IPS-NIHi7 (cell line): Measurements from ENCODE around the gene RRP12.

Source experiments
- DNase-seq: peaks from one replicate; pipeline ENCODE4 v3.0.0; 2012; ENCODE audit warnings: mixed read lengths; ENCODE audit errors: extremely low spot score

RRP12 gene

DNA sequence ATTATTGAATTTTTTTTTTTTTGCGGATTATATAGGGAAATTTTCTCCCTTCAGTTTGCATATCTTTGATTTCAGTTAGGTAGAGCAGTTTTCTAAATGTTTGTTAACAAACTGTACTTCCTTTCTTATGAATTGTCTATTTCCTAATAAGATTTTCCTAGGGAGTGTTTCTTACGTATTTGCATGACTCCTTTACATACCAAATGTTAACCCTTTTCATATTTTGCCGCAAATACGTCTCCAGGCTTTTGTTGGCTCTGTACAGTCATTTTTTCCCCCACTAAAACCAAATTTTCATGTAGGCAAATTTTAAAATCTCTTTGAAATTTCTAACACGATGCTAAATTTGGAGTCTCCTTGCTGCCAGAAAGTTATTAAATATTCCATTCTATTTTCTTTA lies 64.7 kb downstream of the RRP12 start:
- DNase-seq: no peak

DNA sequence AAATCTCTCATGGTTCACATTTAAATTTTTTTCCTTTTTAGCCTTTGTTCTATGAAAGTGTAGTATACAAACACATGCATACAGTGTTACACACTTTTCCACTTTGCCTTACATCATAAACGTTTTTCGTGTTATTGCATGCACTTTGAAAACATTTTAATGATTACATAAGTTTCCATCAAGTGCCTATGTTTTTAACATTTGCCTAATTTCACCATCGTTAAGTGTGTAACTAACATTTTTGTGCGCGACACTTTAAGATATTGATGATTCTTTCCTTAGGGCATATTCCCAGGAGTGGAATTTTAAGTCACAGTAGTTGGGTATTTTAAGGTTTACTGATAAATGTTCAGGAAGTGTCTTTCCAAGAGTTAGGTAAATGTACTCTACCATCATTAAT lies 65.1 kb downstream of the RRP12 start:
- DNase-seq: no peak

DNA sequence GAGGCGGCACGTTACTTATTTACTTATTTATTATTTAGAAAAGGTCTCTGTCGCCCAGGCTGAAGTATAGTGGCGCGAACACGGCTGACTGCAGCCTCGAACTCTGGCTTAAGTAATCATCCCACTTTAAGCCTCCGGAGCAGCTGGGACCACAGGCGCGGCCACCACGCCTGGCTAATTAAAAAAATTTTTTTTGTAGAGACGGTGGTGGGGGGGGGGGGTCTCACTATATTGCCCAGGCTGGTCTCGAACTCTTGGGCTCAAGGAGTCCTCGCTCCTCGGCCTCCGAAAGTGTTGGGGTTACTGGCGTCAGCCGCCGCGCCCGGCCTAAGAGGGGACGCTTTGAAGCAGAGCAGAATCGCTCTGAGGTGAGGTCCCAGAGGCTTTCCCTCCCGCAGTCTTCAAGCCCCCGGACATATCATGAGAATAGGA lies 65.9 kb downstream of the RRP12 start:
- no peak for DNase-seq

DNA sequence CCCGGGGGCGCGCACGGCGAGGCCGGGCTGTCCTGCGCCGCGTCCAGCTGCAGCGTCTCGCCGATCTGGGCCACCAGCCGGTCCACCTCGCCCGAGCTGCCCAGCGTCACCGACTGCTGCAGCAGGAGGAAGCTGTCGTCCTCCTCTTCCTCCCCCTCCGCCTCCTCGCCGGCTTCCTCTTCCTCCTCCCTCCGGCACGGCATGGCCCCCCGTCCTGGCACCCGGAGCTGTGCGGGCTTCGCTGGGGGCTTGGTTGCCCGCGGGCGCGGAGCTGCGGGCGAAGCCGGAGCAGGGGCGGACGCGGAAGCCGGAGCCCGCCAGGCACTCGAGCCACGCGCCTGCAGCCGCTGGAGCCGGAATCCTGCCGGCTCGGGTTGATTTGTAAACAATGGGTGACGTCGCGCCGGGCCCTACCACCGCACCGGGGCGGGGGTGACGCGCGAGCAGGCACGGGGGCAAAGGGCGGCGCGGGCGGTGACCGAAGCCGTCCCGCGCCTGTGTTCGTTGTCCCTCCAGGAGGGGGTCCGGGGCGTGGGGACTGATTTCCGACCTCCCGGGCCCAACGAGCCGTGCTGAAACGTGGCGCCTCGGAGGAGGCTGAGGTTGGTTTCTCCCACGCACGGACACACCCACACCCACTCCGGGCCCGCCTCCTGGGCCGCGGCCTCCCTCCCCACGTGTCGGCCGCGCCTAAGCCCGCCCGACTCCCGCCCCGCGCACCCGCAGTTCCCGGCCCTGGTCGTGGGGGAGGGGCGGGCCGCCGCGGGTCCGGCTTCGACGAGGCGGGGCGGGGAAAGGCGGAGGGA lies 66.6 kb downstream of the RRP12 start, which contains the start of gene FRAT2:
FRAT2 (minus strand) TSS at position 360 of the 806 bp plus-strand sequence; CDS start at position 203, 157 bp downstream.
- DNase-seq: peak; percentile 83

DNA sequence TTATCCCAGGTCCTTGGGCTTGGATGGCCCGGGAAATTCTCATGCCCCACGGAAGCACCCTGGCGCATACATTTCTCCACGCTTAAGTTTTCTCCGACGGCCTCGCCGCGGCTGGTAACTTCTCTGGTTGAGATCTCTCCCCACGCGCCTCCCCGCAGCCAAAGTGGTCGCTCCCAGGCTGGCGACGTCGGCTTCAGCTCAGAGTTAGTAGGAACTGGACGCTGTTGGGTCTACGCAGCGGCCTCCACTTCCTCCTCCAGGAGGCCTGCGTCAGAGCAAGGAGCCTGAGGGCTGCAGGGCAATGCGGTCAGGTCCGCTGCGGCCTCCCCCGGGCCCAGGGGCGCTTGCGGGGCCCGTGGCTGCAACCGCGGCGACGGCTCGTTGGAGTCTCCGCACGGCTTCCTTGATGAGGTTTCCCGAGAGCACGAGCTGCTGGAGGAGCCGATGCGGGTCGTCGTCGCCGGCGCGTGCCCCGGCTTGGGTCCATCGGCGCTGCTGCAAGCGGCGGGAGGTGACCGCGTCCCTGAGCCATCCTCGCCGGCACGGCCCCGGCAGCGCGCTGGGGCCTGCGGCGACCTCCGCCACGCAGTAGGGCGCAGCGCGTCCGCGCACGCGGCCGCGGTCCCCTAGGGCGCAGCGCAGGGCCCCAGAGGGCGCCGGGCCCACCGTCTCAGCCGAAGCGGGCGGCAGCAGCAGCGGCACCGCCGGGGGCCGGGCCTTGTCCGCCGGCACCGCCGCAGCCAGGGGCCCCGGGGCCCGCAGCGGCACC lies 67.4 kb downstream of the RRP12 start:
- no peak for DNase-seq

DNA sequence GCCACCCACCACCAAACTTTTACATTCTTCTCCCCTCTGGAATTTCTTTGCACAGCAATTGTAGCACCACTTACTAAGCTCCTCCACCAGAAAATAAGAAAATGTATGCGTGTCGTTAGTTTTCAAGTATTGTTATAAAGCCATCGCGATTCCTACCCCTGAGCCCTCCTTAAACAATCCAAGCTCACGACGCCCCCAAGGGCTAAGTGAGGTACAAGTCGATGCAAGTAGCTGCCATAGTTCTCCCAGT lies 67.9 kb downstream of the RRP12 start:
- DNase-seq: no peak

DNA sequence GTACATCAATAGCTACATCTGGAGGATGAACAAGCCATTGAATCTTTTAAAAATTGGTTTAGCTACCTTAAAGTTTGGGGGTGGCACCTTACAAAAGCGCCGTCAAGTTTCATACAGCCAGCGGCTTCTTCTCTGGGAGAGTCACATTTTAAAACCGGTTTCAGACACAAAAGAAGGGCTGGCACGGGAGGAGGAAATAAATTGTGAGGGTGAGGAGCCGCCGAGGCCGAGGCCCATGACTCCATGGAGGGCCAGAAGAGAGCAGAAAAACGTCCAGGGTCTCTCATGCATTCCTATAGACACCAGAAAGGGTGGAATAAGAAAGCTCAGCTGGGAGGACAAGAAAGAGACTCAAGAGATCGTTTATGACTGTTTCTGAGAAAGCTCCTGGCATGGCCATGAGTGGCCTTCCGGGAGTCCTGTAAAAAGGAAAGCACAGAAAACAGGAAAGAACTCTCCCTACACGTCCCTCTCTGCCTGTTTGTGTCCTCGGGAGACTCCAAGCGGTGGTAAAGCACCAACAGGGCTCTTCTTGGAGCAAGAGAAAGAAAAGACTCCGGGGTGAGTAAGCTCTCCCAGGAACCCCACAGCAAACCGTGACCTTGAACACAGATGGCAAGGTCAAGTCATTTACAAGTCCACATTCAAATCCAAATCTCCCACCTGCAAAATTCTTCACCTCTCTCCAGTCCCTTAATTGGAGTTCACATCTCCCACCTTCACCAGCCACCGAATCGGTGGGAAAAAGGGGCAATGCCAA lies 68.4 kb downstream of the RRP12 start:
- DNase-seq: peak; percentile 46

DNA sequence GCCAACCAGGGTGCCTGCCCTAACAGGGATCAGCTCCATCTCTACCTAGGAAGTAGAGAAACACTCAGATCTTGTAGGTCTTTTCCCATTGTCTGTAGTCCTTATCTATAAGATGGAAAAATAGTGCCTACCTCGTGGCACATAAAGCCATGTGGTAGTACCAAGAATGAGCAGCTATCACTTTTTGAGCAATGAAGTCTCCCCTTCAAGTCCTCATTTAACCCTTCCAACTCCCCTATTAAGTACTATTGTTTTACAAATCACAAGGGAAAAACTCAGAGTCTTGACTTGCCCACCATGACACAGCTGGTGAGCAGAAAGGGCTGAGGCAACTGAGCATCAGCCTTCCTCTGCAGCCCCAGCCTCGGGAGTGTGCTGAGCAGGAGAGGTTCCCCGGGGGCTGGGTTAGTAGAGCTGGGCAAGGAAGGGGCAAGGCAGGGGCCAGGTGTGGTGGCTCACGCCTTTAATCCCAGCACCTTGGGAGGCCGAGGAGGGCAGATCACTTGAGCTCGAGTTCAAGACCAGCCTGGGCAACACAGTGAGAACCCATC lies 69.9 kb downstream of the RRP12 start:
- DNase-seq: no peak

DNA sequence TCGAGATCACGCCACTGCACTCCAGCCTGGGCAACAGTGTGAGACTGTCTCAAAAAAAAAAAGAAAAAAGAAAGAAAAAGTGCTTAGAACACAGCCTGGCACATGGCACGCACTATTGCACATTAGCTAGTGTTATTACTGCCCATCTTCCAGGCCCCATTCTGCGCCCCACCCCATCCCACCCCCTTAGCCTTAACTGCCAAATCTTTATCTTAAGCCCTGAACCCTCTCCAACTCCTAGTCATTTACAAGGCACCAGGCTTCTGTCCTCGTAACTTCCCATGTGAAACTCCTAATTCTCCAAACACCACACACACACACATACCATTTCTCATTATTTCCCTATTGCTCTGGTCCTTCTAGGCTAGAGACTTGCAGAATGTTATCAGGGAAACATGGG lies 71.4 kb downstream of the RRP12 start:
- no peak for DNase-seq

DNA sequence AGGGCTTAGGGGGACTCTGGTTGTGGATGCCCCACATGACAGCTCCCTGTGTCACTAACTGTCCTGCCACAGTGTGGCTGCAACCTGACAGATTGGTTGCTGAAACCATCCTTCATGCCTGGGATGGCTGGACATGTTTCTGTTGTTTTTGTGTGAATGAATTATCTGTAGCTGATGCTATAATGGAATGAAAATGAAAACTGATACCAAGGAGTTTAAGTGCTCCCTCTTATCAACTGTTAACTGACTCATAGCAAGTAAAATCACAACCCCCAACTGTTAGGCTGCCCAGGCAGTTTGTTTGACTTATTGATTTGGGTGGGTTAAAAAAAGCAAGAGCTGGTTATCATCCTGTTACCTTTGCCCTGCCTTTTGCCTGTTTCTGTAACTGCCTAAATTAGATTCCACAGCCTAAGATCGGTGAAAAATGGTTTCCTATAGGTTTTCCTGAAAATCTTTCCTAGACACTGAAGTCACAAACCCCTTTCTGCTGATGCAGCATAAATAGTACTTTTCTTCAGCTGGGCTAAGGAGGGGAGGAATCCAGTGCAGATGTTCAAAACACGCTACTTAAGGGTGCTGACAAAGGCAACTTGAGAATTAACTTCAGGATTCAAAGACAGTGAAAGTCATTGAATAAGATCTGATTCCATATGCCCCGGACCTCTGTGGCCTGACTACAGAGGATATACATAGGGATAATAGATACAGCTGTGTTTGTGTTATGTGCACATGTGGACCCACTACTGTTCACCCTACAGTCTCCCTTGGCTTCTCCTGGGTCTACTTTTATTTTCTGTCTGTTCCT lies 72.3 kb downstream of the RRP12 start:
- DNase-seq: no peak

DNA sequence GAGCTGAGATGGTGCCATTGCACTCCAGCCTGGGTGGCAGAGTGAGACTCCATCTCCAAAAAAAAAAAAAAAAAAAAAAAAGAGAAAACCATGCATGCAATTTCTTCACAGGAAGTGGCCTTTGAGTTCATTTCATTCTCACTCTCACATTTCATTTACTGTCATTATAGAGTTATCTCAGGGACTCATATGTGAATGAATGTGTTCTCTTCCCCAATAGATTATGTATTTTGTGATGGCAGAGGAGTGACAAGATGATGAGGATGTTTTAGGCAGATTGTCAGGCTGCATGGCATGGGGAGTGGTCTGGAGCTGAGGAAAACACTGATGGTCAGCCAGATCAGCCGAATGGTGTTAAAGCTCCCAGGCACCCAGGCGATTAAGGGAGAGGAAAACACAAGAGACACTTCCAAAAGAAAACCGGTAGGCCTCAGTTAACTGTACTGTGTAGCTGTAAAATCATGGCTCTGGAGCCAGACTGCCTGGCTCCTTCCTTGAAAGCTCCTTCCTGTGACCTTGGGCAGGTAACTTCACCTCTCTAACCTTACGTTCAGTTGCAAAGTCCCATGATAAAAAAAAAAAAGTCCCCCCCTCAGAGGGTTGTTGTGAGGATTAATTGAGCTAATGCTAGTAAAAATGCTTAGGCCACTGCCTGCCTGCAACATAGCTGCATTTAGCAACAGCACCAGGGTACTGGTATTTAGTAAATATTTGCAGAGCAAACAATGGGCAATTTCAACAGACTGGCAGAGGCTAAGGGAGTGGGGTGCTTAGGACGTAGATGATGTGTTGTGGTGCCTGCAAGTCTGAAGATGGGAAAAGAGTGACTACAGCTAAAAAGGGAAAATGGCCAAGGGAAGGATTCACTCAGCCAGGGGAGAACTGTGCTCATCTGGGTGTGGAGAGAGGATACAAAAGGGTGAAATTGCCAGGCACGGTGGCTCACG lies 73.5 kb downstream of the RRP12 start:
- DNase-seq: no peak

DNA sequence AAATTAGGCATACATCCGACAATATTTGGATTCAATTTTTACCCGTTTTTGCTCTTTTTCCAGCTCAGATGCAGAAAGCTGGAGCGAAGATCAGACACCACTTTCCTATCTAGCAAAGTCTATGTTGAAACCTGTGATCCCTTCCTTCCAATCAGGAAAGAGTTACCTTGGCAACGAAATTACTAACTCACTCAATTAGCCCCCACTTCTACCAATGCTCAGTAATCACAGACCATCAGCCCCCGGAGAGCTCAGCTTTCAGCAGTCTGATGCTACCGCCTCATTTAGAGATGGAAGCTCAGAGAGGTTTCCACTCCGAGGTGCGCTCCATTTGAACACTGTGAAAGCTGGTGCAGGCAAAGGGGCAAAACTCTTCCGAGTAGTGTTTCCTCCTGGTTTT lies 75.4 kb downstream of the RRP12 start:
- no peak for DNase-seq

DNA sequence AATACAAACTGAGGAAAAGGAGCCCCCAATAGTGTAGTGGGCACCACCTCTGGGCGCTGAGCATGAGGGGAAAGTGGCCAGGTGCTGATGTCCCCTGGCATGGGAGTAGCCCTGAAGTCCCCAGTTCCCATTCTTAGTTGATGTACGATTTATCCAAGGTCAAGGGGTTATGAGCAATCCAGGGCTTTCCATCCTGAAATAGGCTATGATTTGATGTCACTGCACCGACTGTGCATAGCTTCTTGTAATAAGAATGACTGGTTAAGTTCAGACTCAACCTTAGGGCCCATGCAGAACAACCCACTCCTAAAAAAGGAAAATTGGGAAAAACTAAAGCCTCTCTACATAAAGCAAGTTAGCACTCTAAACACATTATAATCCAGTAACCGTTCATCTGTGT lies 77.6 kb downstream of the RRP12 start:
- DNase-seq: no peak

DNA sequence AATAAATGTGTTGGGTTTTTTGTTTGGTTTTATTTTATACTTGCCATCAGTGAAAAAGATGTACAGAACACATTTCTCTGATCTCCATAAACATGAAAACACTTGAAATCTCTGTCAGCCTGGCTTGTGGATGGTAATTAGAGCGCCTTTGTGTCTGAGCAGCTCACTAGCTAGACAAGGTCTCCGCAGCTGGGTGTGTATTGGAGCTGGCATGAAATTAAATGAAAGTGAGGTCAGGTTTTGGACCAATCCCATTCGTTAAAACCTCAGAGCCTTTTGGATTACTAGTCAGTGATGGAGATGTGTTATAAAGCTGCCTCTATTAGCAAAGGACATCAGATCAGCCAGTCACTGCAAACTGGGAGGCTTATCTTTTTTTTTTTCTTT lies 79.3 kb downstream of the RRP12 start:
- no peak for DNase-seq

DNA sequence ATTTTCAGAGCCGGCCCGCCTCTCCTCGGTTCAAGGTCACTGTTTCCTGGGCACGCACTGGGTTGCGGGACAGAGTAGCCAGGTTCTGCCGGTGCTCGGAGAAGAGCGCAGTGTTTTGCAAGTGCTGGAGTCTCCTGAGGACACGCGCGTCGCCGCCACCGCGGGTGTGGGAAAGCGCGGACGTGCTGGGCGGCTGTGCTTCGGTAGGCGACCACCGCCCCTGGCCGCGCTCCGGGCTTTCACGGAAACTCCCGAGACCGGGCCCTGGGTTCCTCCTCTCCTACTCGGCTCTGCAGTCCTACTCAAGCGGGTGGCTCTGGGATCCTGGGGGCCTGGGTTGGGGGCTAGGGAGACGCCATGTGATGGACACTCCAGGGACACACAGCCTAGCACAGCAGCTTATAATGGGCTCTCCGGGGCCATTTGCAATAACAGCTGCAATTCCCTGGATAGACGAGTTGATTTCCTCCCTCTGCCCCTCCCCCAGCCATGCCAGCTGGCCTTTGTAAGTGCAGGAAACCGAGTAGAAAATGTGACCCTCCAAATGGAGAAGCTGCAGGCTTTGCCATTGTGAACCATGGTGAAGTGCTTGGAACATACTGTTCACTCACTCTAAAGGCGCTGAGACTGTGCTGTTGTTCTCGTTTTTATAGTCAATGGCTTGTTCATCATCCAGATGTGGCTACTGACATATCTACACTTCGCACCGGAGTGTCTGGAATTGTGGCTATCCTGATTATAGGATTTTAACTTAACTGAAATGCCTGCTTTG lies 79.9 kb downstream of the RRP12 start:
- DNase-seq: no peak

DNA sequence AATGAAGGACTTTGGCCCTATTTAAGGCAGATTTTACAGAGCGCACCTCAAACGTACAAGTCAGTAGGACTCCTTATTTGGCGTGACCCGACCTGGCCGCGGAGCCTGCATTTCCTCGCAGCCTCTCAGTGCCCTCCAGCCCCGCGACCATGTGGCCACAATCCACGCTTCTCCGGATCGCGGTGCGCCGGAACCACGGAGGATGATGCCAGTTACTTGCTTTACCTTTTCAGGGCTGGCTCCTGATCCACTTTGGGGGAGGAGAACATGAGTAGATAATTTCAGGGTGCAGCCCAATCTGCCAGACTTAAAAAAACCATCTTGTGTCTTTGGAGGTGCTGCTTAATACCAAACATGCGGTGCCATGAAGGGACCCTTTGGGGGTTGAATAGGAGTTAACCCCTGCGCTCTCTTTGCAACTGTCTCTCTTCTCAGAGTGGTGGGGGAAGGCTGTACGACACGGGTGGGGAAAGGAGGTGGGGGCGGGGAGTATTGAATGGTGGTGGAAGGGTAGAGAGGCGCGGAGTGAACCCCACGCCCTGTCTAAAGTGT lies 80.6 kb downstream of the RRP12 start:
- DNase-seq: no peak

DNA sequence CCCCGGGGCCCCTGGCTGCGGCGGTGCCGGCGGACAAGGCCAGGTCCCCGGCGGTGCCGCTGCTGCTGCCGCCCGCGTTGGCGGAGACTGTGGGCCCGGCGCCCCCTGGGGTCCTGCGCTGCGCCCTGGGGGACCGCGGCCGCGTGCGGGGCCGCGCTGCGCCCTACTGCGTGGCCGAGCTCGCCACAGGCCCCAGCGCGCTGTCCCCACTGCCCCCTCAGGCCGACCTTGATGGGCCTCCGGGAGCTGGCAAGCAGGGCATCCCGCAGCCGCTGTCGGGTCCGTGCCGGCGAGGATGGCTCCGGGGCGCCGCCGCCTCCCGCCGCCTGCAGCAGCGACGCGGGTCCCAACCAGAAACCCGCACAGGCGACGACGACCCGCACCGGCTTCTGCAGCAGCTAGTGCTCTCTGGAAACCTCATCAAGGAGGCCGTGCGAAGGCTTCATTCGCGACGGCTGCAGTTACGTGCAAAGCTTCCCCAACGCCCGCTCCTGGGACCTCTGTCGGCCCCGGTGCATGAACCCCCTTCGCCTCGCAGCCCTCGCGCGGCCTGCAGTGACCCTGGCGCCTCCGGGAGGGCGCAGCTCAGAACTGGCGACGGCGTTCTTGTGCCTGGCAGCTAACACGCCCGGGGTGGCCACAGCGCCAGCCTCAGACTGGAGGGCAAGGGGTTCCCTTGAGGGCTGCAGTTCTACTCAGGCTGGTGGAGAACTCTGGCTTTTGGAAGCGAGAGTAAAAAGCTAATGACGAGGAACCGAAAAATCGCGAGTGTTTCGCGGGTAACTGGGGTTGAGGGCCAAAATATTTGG lies 81.3 kb downstream of the RRP12 start:
- DNase-seq: peak; percentile 43
